Mesenteric fat pad (tissue), 1 donor: ENCODE data around the gene PLEKHG4B. TPM values are rescaled to one million over a fixed set of nuclear protein-coding genes. Genes with fewer than 3 reads are reported as not detected.

Source experiments
- DNase-seq: peaks from one replicate; pipeline ENCODE4 v3.0.0-alpha.2; 2020; ENCODE audit warnings: low spot score
- total RNA-seq: library from RNA; stranded (reverse); fragmentation: NEBNext Ultra II Directional; extraction: Animal tissue kit (Norgen Biotek cat#: 25700); gene quantifications from one replicate; pipeline ENCODE4 v1.2.1, GENCODE V29; 2021
- donor health status: DM: yes; HTN: yes; CAD: no.

The PLEKHG4B gene
- total RNA-seq, 1 donor from 2014 or later: not detected

DNA sequence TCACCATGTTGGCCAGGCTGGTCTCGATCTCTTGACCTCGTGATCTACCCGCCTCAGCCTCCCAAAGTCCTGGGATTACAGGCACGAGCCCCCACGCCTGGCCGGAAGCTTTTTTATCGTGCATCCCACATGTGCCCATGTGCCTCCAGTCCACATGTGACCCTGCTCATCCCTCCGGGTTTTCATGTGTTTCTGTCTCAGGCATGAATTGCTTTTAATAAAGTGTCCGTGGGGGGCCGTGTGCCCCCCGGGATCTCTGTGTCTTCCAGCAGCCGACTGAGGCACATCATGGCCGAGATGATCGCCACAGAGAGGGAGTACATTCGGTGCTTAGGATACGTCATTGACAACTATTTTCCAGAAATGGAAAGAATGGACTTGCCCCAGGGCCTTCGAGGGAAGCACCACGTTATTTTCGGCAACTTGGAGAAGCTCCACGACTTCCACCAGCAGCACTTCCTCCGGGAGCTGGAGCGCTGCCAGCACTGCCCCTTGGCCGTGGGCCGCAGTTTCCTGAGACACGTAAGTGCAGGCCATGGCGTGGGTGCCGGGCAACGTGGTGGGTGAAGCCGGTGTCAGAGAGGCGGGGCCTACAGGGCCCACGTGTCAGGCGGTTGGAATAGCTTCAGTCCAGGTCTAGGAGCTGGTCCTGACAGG is 77.2 kb downstream of the PLEKHG4B start:
- peak; percentile 93 for DNase-seq

DNA sequence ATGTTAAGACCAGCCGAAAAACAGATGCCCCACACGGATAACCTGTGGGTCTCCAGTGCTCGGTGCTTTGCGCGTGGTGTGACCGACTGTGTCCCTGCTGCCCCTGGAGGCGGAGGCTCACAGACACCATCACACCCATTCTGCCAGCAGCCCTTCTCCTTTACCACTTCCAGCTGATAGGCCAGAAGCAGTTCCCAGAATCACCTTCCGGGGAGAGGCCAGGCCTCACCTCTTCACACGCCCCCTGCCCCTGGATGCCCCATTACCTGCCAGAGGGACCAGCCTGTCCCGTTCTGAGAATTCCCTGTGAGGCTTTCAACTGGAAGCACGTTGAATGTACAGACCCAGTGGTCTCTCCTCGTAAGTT is 77.7 kb downstream of the PLEKHG4B start:
- no peak for DNase-seq

DNA sequence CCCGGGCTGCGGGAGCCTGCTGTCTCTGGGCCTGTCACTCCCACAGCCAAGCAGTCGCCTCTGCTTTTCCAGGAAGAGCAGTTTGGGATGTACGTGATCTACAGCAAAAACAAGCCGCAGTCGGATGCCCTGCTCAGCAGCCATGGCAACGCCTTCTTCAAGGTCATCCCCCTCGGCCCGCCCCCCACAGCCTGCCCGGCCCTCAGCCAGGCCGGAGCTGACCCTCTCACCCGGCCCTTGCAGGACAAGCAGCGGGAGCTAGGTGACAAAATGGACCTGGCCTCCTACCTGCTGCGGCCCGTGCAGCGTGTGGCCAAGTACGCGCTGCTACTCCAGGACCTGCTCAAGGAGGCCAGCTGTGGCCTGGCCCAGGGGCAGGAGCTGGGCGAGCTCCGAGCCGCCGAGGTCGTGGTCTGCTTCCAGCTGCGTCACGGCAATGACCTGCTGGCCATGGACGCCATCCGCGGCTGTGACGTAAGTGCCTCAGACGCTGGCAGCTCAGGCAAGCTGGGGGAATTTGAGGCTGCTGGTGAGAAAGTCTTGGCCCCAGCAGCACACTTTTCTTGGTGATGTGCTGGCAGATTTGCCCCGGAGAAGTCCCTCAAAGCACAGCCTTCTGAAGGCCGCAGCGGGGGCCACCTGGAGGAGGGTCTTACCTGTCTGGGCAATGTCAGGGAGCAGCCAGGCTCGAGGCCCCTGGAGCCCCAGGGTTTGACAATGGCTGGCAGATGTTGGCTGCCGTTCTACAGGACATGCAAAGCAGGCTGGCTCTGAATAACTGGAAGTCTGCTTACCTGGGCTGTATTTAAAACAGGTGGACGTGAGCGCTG is 79.2 kb downstream of the PLEKHG4B start:
- DNase-seq: peak; percentile 83

DNA sequence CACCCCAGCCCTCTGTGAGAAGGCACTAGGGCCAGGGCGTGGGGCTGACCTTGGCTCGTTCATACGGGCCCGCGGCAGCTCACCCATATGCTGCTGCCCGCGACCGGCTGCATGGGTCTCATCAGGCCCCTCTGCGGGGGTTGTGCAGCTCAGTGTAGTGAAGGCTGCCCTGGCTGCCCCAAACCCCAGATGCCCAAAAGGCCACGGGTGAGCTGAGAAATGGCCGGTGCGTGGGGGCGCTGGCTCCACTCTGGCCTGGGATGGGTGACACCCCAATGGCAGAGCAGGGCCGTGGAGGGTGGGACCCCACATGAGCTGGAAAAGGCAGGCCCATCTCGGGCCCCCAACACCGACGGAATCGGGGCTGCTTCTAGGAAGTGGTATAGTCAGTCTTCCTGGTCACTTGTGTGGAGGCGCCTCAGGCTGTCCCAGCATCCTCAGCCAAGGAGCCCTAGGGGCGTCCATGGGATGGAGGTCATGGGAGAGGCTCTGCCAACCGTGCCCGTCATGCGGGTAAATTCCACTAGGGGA is 79.9 kb downstream of the PLEKHG4B start:
- DNase-seq: peak; percentile 87

DNA sequence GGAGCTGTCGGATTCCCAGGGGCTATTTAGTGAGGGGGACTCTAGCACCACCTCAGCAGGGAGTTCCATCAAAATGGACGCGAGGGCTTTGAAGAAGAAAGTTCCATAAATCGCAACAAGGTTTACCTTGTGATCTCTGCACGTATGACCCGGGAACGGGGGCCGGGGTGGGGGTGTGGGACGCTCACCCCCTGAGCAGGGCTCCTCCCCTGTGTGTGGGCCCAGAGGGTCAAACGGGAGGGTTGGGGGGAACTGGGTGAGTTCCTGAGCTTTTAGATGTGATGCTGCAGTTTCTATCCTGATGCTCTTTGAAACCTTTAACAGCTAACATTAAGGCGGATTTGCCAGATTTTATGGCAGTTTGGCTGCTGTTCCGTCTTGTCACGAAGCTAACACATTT is 80.5 kb downstream of the PLEKHG4B start:
- DNase-seq: peak; percentile 68

DNA sequence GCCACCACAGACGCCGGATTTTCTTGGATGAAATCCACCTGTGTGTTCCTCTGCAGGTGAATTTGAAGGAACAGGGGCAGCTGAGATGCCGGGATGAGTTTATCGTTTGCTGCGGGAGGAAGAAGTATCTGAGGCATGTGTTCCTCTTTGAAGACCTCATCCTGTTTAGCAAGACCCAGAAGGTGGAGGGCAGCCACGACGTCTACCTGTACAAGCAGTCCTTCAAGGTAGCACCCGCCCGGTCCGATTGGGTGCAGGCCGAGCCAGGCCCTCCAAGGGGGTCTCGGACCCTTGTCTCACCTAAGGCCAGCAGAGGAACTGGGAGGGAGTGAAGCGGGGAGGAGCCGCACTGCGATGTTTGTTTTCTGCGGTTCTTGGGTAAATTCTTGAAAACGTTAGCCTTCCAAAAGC is 80.9 kb downstream of the PLEKHG4B start:
- DNase-seq: no peak

DNA sequence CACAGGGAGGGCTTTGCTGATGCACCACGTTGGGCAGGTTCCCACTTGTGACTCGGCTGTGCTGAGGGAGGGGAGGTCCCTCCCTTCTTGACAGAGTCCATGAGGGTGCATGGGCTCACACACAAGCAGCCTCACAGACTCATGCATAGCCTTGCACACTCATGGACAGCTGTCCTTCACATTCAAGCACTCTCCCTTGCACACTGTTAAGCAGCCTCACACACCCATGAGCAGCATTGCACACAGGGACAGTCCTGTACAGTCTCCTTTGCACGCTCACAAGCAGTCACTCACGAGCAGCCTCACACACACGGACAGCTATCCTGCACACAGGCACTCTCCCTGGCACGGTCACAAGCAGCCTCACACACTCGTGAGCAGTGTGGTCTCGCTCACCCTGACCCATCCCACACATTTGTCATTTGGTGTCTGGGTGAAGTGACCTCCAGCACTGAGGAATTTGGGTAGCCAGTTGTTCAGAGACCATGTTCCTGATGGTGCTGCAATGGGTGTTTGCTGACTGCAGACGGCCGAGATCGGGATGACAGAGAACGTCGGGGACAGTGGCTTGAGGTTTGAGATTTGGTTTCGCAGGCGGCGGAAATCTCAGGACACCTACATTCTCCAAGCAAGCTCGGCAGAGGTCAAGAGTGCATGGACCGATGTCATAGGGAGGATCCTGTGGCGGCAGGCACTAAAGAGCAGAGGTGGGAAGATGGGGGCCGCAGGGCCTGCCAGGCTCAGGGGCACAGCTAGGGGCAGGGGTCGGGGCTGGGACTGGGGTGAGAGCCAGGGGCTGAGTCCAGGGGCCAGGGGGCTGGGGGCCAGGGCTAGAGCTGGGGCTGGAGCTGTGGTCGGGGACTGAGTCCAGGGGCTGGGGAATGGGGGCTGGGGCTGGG is 81.7 kb downstream of the PLEKHG4B start:
- no peak for DNase-seq

DNA sequence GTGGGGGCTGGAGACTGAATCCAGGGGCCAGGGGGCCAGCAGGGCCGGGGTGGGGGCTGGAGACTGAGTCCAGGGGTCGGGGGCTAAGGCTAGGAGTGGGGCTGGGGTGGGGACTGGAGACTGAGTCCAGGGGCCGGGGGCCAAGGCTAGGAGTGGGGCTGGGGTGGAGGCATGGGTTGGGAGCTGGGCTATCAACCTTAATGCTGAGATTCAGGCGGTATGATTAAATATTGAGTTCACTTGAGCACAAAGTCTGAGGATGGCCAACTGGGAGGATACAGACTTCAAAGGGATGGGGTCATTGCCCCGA is 82.3 kb downstream of the PLEKHG4B start:
- DNase-seq: no peak

DNA sequence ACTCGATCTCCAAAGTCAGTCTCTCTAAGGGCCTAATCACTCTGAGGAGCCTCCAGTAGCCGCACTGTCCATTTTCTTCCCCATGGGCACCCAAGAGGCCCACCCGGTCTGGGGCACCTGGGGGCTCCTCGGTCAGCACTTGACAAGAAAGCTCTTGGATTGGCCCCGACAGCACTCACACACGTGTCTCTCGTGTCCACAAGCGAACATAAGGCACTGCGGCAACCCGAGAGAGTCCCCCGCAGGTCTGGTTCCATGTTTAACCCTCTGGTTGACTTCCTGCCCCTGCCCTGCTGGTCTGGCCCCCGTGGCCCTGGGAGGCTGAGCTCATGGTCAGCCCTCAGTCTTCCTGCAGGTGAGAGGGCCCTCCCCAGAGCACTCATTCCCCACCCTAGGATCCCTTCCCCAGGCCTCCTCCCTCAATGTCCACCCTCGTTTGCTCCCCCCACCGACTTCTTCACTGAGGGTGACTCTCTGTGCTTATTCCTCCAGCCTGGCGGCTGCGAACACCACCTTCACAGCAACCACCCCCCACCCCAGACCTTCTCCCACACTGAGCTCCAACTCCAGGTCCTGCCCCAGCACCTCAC is 83.0 kb downstream of the PLEKHG4B start:
- no peak for DNase-seq

DNA sequence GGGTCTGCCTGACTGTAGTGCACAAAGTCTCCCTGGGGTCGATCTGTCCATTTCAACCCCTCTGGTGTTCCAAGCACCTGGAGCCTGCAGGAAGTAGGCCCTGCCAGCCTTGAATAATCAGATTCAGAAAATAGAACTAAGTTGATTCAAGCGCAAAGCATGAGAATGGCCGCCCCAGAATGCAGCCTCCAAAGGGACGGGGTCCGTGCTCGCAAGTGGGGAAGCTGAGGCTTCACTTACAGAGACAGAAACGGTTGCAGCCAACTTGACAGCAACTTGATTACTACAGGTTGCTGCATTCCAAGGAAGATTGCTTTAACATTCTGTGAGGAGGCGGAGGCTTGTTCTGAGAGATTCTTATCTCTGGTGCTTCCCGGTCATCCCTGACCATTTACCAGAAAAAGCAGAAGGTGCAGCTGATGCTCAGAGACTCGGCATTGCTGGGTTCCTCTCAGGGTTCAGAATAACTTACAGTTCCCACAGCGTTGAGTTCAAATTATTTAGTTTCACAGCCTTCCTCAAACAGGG is 84.4 kb downstream of the PLEKHG4B start:
- no peak for DNase-seq

DNA sequence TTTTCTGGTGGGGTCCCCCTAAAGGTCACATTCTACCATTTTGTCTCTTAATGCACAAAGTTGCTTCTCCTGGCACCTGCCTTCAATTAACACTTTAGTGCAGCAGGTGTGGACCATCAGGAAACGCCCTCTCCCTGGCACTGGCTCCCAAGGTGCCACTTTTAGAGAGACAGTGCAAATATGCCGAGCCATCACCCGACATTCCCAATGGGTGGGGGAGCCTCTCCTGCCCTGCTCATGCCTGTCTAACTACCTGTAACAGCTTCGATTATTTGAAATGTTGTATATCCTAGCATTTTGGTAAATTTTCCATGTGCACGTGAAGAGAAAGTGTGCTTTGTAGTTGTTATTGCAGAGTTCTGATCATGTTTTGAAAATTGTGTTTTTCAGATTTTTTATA is 86.1 kb downstream of the PLEKHG4B start:
- no peak for DNase-seq

DNA sequence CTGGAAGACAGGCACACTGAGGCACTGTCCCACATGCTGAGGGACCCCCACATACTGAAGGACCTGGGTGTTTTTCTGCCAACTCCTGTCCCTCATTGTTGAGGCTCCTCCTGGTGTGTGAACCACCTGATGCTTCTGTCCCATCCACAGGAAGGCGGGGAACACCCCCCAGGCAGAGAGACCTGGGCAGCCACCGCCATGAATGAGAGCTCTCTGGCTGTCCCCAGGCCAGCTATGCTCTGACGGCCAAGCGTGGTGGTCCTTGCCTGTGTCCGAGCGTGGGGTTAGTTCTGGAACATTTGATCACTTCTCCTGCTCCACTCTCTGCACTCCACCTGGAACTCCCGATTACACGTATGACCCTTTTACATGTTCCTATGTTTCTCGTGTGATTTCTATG is 87.4 kb downstream of the PLEKHG4B start:
- DNase-seq: no peak

DNA sequence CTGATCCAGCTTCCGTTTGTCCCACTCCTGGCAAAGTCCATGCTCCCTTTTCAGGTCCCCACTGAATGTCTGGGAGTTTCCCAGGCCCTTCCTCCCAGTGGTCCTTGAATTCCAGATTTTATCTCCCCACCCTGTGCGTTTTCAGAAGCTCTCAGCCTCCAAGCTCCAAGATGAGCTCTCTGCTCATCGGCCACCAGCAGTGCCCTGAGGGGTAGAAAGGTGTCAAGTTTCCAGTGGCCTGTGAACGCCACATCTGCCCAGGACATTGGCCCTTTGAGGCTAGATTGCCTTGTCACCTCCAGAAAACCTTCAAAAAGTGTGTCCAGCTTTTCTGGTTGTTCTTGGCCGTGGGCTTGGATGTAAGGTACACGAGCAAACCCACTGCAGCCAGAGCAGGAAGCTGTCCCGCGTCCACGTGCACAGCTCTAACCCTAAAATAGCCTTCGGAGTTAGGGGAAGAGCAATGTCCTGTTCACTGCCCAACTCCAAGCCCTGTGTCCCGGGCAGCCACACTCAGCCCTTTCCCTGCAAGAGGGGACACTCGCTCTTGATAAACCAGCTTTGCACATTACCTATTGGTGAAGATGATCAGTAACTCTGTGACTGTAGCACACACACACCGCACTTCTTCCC is 88.4 kb downstream of the PLEKHG4B start:
- no peak for DNase-seq

DNA sequence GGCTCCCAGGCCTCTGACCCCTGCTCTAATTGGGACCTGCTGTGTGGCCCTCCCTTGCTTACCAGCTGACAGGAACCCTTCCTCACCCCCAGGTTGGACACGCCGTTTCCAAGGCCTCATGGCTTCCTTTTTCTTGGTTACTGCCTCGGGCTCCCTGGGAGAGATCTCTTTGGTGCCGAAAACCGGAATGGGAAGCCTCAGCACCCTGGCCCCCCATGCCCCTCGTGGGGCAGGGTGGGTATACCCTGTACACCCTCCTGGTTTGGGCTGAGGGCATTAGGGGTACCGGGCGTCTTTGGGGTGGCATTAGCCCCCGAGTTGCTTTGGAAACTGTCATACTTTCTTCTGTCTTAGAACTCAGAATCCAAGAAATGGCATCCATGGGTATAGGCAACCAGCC is 89.2 kb downstream of the PLEKHG4B start:
- no peak for DNase-seq

DNA sequence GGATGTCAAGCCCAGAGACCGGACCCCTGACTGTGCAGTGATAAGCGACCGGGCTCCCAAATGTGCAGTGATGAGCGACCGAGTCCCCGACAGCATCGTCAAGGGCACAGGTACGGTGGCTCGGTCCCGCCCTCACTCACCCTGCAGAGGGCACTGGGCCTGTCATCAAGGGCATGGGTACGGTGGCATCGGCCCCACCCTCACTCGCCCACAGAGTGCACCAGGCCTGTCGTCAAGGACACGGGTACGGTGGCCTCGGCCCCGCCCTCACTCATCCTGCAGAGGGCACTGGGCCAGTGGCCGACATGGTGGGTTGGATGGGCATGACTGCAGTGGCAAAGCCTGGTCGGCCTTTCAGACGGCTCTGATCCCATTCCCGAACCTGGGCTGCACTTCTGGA is 89.6 kb downstream of the PLEKHG4B start:
- no peak for DNase-seq

DNA sequence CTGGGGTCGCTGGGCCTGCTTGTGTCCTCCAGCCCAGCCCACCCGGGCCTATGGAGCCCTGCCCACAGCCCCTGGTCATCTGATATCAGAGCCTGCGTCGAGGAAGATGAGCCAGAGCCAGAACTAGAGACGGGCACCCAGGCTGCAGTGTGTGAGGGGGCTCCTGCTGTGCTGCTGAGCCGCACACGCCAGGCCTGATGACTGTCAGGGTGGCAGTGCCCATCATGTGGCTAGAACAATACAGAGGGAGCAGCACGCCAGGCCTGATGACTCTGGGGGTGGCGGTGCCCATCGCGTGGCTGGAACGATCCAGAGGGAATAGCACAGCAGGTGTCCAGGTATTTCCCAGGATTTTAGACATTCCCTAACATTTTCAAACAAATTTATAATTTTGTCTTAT is 90.2 kb downstream of the PLEKHG4B start:
- no peak for DNase-seq

DNA sequence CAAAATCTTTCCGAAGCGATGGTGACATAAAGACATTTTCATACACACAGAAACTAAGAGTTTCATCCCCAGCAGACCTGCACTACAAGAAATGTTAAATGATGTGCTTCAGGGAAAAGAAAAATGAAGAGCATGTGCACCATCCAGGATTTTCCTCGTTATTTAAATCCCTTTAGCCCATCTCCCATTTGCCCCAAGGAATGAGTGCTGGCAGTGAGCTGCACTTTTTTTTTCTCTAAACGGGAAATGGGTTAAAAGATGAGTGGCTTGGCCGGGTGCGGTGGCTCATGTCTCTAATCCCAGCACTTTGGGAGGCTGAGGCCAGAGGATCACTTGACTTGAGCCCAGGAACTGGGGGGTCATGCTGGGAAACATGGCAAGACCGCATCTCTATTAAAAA is 92.5 kb downstream of the PLEKHG4B start:
- no peak for DNase-seq

DNA sequence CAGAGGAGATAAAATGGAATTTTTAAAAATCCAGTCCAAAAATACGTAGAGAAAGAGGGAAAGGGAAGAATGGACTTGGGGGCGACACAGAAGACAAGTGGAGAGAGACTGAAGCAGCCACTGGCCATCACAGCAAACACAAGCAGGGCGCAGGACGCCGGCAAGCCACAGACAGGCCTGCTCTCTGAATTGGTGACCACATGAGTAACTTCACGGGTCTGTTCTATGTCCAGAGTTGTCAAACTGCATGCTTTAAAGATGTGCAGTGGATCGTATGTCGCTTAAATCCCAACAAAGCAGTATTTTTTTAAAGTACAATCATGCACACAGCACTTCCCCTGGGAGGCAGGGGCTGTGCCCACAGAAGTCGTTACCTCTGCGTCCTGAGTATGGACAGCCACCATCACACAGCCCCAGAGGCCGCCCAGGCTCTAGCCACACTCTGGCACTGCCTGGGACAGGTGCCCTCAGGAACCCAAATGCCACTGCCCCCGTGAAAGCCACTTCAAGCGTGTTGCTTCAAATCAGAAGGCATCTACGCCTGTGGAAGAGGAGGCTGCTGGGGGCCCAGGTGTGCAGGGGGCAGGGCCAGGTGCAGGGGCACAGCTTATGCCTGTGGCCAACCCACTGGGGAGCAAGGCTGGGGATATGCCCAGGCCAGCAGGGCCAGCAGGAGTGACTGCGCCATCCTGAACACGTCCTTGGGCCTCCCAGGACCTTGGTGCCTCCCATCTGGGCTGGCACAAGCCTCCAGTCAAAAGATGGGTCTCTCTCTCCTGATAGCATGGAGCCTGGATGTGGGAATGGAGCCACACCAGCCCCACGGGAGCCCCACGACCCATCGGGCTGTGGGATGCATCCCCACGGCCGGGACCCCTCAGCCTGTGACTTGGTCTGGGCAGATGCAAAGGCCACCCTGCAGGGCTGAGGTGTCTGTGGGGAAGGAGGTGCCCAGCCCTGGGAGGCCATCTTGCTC is 93.4 kb downstream of the PLEKHG4B start:
- DNase-seq: no peak
